ENCODE measurements around the gene HEATR5A. TPM values are rescaled to one million over a fixed set of nuclear protein-coding genes. Genes with fewer than 3 reads are reported as not detected.

The HEATR5A gene
- total and polyA plus RNA-seq, 4 donors = 10.9 to 54.0 (median 28.9) TPM

DNA sequence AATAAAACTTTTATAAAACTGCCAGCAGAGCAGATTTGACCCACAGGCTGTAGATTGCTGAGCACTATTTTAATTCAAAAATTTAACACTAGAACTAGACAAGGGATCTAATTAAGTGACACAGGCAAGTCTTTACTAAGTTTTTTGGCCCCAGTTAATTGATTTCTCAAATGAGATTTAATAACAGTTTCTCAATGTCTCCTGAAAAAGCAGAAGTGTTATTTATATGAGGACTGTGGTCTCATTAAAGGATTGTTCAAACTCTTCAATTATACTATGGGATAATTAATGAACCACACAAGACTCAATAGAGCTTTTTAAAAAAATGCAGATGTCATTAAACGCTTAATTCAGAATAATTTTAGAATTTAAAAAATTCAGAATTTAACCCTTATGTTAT is 1.9 kb downstream of the HEATR5A start:
- H3K4me1 ChIP-seq (ENCODE audit: control insufficient read depth in 5 of 5, insufficient read depth in 5 of 5, low read length in 5 of 5) = peaks cover 0 to 13% (median 0%) of the 10 kb centered on the region in 5 donors
- ATAC-seq (ENCODE audit: insufficient read depth, low FRiP score) (no peak), DNase-seq (peak in 1 of 3 donors; percentile 31)
- TF ChIP-seq, protein P1, sequence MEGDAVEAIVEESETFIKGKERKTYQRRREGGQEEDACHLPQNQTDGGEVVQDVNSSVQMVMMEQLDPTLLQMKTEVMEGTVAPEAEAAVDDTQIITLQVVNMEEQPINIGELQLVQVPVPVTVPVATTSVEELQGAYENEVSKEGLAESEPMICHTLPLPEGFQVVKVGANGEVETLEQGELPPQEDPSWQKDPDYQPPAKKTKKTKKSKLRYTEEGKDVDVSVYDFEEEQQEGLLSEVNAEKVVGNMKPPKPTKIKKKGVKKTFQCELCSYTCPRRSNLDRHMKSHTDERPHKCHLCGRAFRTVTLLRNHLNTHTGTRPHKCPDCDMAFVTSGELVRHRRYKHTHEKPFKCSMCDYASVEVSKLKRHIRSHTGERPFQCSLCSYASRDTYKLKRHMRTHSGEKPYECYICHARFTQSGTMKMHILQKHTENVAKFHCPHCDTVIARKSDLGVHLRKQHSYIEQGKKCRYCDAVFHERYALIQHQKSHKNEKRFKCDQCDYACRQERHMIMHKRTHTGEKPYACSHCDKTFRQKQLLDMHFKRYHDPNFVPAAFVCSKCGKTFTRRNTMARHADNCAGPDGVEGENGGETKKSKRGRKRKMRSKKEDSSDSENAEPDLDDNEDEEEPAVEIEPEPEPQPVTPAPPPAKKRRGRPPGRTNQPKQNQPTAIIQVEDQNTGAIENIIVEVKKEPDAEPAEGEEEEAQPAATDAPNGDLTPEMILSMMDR (IDR thresholded peaks at IDR 0.05; ENCODE audit: control extremely low read depth, extremely low read depth) = no peak
- H3K27me3 ChIP-seq (ENCODE audit: control insufficient read depth in 3 of 3, insufficient read depth in 3 of 3, low read length in 2 of 3) = no peaks in the 10 kb centered on the region
- no peaks in the 10 kb centered on the region for H3K36me3 ChIP-seq (ENCODE audit: control insufficient read depth in 4 of 4, insufficient read depth in 4 of 4, low read length in 4 of 4)
- no peaks in the 10 kb centered on the region for H3K9me3 ChIP-seq (ENCODE audit: control insufficient read depth in 4 of 4, insufficient read depth in 3 of 4, low read length in 3 of 4)
- H3K4me3 ChIP-seq = no peak overlapping the region
- H3K27ac ChIP-seq (ENCODE audit: low read depth in 1 of 2, low read length in 1 of 2) = no peak overlapping the region
- H3K9ac ChIP-seq (ENCODE audit: insufficient read depth in 1 of 2, low read length in 2 of 2) = peak overlapping the region in 1 of 2 donors; percentile 68
- WGBS, 2 donors = 55 to 71% methylated on average over 1 of the region's 1 CpG

DNA sequence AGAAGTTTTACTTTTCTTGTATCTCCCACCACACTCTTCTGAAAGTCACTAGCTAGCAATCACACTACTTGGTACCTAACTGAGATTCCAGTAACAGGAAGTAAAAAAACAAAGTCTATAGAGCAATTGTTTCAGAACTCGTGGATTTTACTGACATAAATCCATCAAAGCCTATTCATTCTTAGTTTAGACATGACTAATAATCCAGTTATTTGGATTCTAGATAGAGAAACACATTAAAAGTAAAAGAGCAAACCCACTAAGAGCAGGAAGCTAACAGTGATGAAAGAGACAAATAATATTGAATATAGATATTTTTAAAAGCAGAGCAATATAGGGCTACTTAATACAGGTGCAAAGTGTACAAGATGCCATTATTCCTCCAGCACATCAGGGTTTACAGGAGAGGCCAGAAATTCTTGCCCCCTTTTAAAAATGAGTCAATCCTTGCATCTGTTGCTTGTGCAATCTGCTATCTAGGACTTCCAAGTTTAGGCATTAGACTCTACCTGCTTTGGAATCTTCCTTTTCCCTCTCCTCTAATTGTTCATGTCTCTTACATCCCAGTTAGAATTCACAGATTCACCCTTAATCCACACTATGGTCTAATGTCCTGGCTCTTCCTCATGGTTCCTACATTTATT is 6.0 kb downstream of the HEATR5A start:
- WGBS, 2 donors = 5 to 6% methylated on average over 1 of the region's 1 CpG
- no peaks in the 10 kb centered on the region for H3K36me3 ChIP-seq (ENCODE audit: control insufficient read depth in 4 of 4, insufficient read depth in 4 of 4, low read length in 4 of 4)
- no peak overlapping the region for H3K27ac ChIP-seq (ENCODE audit: low read depth in 1 of 2, low read length in 1 of 2)
- H3K9me3 ChIP-seq (ENCODE audit: control insufficient read depth in 4 of 4, insufficient read depth in 3 of 4, low read length in 3 of 4) = no peaks in the 10 kb centered on the region
- DNase-seq (no peak), ATAC-seq (ENCODE audit: insufficient read depth, low FRiP score) (no peak)
- no peak overlapping the region for H3K4me3 ChIP-seq
- H3K27me3 ChIP-seq (ENCODE audit: control insufficient read depth in 3 of 3, insufficient read depth in 3 of 3, low read length in 2 of 3) = no peaks in the 10 kb centered on the region
- H3K4me1 ChIP-seq (ENCODE audit: control insufficient read depth in 5 of 5, insufficient read depth in 5 of 5, low read length in 5 of 5) = peaks cover 0 to 23% (median 0%) of the 10 kb centered on the region in 5 donors
- no peak overlapping the region for H3K9ac ChIP-seq (ENCODE audit: insufficient read depth in 1 of 2, low read length in 2 of 2)
- TF ChIP-seq, protein P1 (IDR thresholded peaks at IDR 0.05; ENCODE audit: control extremely low read depth, extremely low read depth) = no peak

DNA sequence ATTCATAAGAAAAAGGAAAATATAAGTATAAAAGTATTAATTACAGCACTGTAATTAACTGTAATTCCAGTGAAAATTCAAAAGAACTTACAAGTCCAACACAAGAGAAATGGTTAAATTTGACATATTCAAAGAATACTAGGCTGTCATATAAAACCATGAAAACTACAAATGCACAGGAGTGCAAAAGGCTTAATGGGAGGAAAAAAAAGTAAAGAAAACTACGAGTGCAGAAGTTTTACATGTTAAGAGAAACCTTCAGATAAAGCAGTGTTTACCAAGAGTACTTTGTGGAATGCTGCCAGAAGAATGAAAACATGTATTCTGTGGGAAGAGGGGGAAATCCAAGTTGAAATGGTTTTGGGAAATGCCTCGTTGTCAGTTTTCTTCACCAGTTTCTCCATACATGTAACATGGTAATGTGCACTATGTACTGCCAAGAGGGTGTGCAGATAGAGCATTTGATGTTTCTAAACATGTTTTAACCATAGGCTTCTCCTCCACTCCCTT is 9.1 kb downstream of the HEATR5A start:
- TF ChIP-seq, protein P1 (IDR thresholded peaks at IDR 0.05; ENCODE audit: control extremely low read depth, extremely low read depth) = no peak
- H3K27me3 ChIP-seq (ENCODE audit: control insufficient read depth in 3 of 3, insufficient read depth in 3 of 3, low read length in 2 of 3) = no peaks in the 10 kb centered on the region
- 11 to 12% methylated on average over 2 of the region's 2 CpGs for WGBS, 2 donors
- ATAC-seq (ENCODE audit: insufficient read depth, low FRiP score) = no peak
- peak in 2 of 3 donors; percentile 76 to 89 for DNase-seq
- H3K4me3 ChIP-seq = no peak overlapping the region
- no peaks in the 10 kb centered on the region for H3K9me3 ChIP-seq (ENCODE audit: control insufficient read depth in 4 of 4, insufficient read depth in 3 of 4, low read length in 3 of 4)
- H3K4me1 ChIP-seq (ENCODE audit: control insufficient read depth in 5 of 5, insufficient read depth in 5 of 5, low read length in 5 of 5) = peaks cover 0 to 10% (median 0%) of the 10 kb centered on the region in 5 donors
- no peak overlapping the region for H3K9ac ChIP-seq (ENCODE audit: insufficient read depth in 1 of 2, low read length in 2 of 2)
- no peaks in the 10 kb centered on the region for H3K36me3 ChIP-seq (ENCODE audit: control insufficient read depth in 4 of 4, insufficient read depth in 4 of 4, low read length in 4 of 4)
- no peak overlapping the region for H3K27ac ChIP-seq (ENCODE audit: low read depth in 1 of 2, low read length in 1 of 2)
